Measurements from ENCODE around the gene TTF2. TPM values are rescaled to one million over a fixed set of nuclear protein-coding genes. Genes with fewer than 3 reads are reported as not detected.

TTF2 gene
- total and polyA plus RNA-seq, 2 of the 8 experiments (the other 6 are each of a cell fraction or from before 2014, with no cell fraction given): 16.9 to 89.6 TPM

- Histone ChIP-seq H2BK20ac (ENCODE audit: low read length) (no peak overlapping the region), H3K4me3 (ENCODE audit: extremely low read depth in 1 of 4, insufficient read depth in 2 of 4, low read depth in 3 of 4, low read length in 4 of 4) (no peak overlapping the region), H3K27ac (ENCODE audit: low read depth, low read length) (no peak overlapping the region), H2AK5ac (ENCODE audit: low read depth, low read length) (no peak overlapping the region), H3K79me1 (ENCODE audit: low read depth, low read length) (no peaks in the 10 kb centered on the region; the same call in 1 of the 2 replicates), H4K20me1 (replicated peaks in 1 of 2; ENCODE audit: control insufficient read depth in 1 of 2, insufficient read depth in 2 of 2, low read length in 2 of 2) (peaks cover 0 to 4% of the 10 kb centered on the region in 2 experiments), H3K23ac (ENCODE audit: insufficient read length) (no peak overlapping the region), H3K56ac (replicated peaks; ENCODE audit: insufficient read length, low read depth, low read length) (no peak overlapping the region), H2BK12ac (ENCODE audit: low read depth, low read length) (no peak overlapping the region), H3K23me2 (ENCODE audit: low read depth, low read length) (no peaks in the 10 kb centered on the region), H3K9ac (replicated peaks in 1 of 4; ENCODE audit: extremely low read depth in 1 of 4, low read depth in 3 of 4, low read length in 3 of 4) (no peak overlapping the region), H2BK5ac (ENCODE audit: low read depth, low read length) (no peak overlapping the region), H4K91ac (replicated peaks; ENCODE audit: insufficient read length, low read length) (no peak overlapping the region), H3K27me3 (replicated peaks in 1 of 4; ENCODE audit: control insufficient read depth in 3 of 4, extremely low read depth in 1 of 4, insufficient read depth in 3 of 4, low read length in 3 of 4) (peaks cover 0 to 1% (median 0%) of the 10 kb centered on the region in 4 experiments; a peak in 1 of 7 replicates), H2BK15ac (ENCODE audit: low read length) (no peak overlapping the region), H2AFZ (ENCODE audit: low read length) (no peak overlapping the region), H3K18ac (ENCODE audit: extremely low read depth, low read length) (no peak overlapping the region), H3K14ac (ENCODE audit: insufficient read length) (no peak overlapping the region), H3K36me3 (ENCODE audit: control insufficient read depth in 2 of 4, insufficient read depth in 4 of 4, low read length in 3 of 4) (peaks cover 8 to 38% (median 33%) of the 10 kb centered on the region in 4 experiments; a peak in 7 of 8 replicates), H4K5ac (ENCODE audit: insufficient read length, low read depth, low read length) (no peak overlapping the region), H3K4me2 (ENCODE audit: insufficient read depth in 1 of 2, low read depth in 2 of 2, low read length in 2 of 2) (no peak overlapping the region), H3K4ac (replicated peaks; ENCODE audit: insufficient read length, low read depth, low read length) (no peak overlapping the region), H4K8ac (ENCODE audit: extremely low read depth, insufficient read depth, low read length) (no peak overlapping the region), H3K9me3 (ENCODE audit: insufficient read depth in 2 of 2, low read depth in 1 of 2, low read length in 1 of 2) (no peaks in the 10 kb centered on the region), H3K4me1 (replicated peaks in 1 of 4; ENCODE audit: control insufficient read depth in 3 of 4, insufficient read depth in 4 of 4, low read length in 3 of 4) (no peaks in the 10 kb centered on the region; a peak in 1 of 7 replicates), H2BK120ac (replicated peaks; ENCODE audit: low read depth, low read length) (no peak overlapping the region), H3K79me2 (ENCODE audit: control insufficient read depth in 1 of 2, insufficient read depth in 2 of 2, low read length in 2 of 2) (peaks cover 0 to 30% of the 10 kb centered on the region in 2 experiments; a peak in 2 of 4 replicates)
- DNase-seq (ENCODE audit: low read depth in 1 of 2, low spot score in 2 of 2) (no peak), FAIRE-seq (no peak)
- ChIA-PET POLR2A (ENCODE audit: partially characterized antibody) (interaction anchor here (3.6 kb wide), 1 partner anchor 11 kb away, joined by 13 read pairs; the partner anchor contains the start of gene TTF2), CTCF (ENCODE audit: partially characterized antibody) (interaction anchor here (1.0 to 5.2 kb wide), 5 partner anchors 9 to 214 kb away, joined by 3 to 49 read pairs (median 4); no protein-coding TSS in a partner anchor)
- WGBS, 2 experiments (ENCODE audit: extremely low coverage in 1 of 2, insufficient coverage in 1 of 2, insufficient read length in 1 of 2, insufficient replicate concordance in 2 of 2, low coverage in 1 of 2, low lambda C conversion rate in 2 of 2, missing lambda C conversion rate in 1 of 2): 88% methylated on average over 2 of the region's 2 CpGs; no CpG with 5 or more reads in 1 of the 2 experiments
- TF ChIP-seq POU5F1 (IDR thresholded peaks at IDR 0.05; ENCODE audit: low read depth, low read length) (no peak), GTF2F1 (IDR thresholded peaks at IDR 0.05; ENCODE audit: borderline replicate concordance, low read depth, low read length) (no peak), E2F6 (IDR thresholded peaks at IDR 0.05) (no peak), POLR2A (IDR thresholded peaks at IDR 0.05; ENCODE audit: control extremely low read depth in 1 of 2, low read depth in 2 of 2, low read length in 2 of 2) (no peak), TAF1 (IDR thresholded peaks at IDR 0.05; ENCODE audit: low read depth, low read length) (no peak), SIX5 (IDR thresholded peaks at IDR 0.05; ENCODE audit: low read depth, low read length) (no peak), NRF1 (IDR thresholded peaks at IDR 0.05; ENCODE audit: low read depth, low read length) (no peak), RAD21 (IDR thresholded peaks at IDR 0.05 in 1 of 2, conservative IDR thresholded peaks at IDR 0.05 in 1 of 2; ENCODE audit: low read depth in 2 of 2, low read length in 2 of 2) (no peak), ASH2L (IDR thresholded peaks at IDR 0.05; ENCODE audit: low read length) (no peak), SRF (IDR thresholded peaks at IDR 0.05; ENCODE audit: low read depth, low read length) (no peak), USF2 (IDR thresholded peaks at IDR 0.05; ENCODE audit: low read length) (no peak), RXRA (IDR thresholded peaks at IDR 0.05; ENCODE audit: insufficient read depth, low read depth, low read length) (no peak)
These were observed 10.0 kb downstream of the TTF2 start for GRCh38 chr1:117070124-117070523.
